ENCODE results near the gene ARHGEF37. TPM values are rescaled to one million over a fixed set of nuclear protein-coding genes. Genes with fewer than 3 reads are reported as not detected.
"Not testable (repeated sequence)": the region's sequence is repeated elsewhere in the genome, so short reads cannot be mapped to it uniquely, and the experiment has no call there.

The ARHGEF37 gene
- total RNA-seq, 1 donor from 2014 or later: 13.5 TPM

- no peak for TF ChIP-seq CTCF (IDR thresholded peaks at IDR 0.05)
- Histone ChIP-seq H3K4me1 (no peaks in the 10 kb centered on the region), H3K4me3 (no peak overlapping the region), H3K27me3 (ENCODE audit: low read depth) (no peaks in the 10 kb centered on the region), H3K27ac (no peak overlapping the region), H3K9me3 (no peaks in the 10 kb centered on the region), H3K36me3 (no peaks in the 10 kb centered on the region)
- ATAC-seq (no peak), DNase-seq (no peak)
- intact Hi-C loops (cut with DNase I): no loop called here
These were observed 63.3 kb downstream of the ARHGEF37 start for GRCh38 chr5:149644629-149645028.

- ATAC-seq (no peak), DNase-seq (no peak)
- intact Hi-C loops (cut with DNase I): no loop called here
- no peak overlapping the region for H3K27ac ChIP-seq
- no peaks in the 10 kb centered on the region for H3K9me3 ChIP-seq
- TF ChIP-seq CTCF (IDR thresholded peaks at IDR 0.05): no peak
- H3K4me1 ChIP-seq: no peaks in the 10 kb centered on the region
- H3K36me3 ChIP-seq: no peaks in the 10 kb centered on the region
- H3K27me3 ChIP-seq (ENCODE audit: low read depth): no peaks in the 10 kb centered on the region
- H3K4me3 ChIP-seq: no peak overlapping the region
These were observed 63.9 kb downstream of the ARHGEF37 start for GRCh38 chr5:149645236-149645635.

GRCh38 chr5:149645725-149646124 is 64.4 kb downstream of the ARHGEF37 start:
- ATAC-seq (no peak), DNase-seq (no peak)
- H3K4me1 ChIP-seq: no peaks in the 10 kb centered on the region
- H3K27ac ChIP-seq: no peak overlapping the region
- no peak for TF ChIP-seq CTCF (IDR thresholded peaks at IDR 0.05)
- no peak overlapping the region for H3K4me3 ChIP-seq
- H3K36me3 ChIP-seq: no peaks in the 10 kb centered on the region
- H3K9me3 ChIP-seq: no peaks in the 10 kb centered on the region
- intact Hi-C loops (cut with DNase I): no loop called here
- H3K27me3 ChIP-seq (ENCODE audit: low read depth): no peaks in the 10 kb centered on the region

- Histone ChIP-seq H3K4me1 (no peaks in the 10 kb centered on the region), H3K27me3 (ENCODE audit: low read depth) (no peaks in the 10 kb centered on the region), H3K4me3 (no peak overlapping the region), H3K9me3 (no peaks in the 10 kb centered on the region), H3K36me3 (no peaks in the 10 kb centered on the region), H3K27ac (no peak overlapping the region)
- ATAC-seq (no peak), DNase-seq (no peak)
- intact Hi-C loops (cut with DNase I): no loop called here
- TF ChIP-seq CTCF (IDR thresholded peaks at IDR 0.05): no peak
These were observed 65.3 kb downstream of the ARHGEF37 start for GRCh38 chr5:149646564-149646963.

- DNase-seq (no peak), ATAC-seq (no peak)
- intact Hi-C loops (cut with DNase I): no loop called here
- Histone ChIP-seq H3K27me3 (ENCODE audit: low read depth) (no peaks in the 10 kb centered on the region), H3K4me1 (no peaks in the 10 kb centered on the region), H3K9me3 (no peaks in the 10 kb centered on the region), H3K4me3 (no peak overlapping the region), H3K36me3 (no peaks in the 10 kb centered on the region), H3K27ac (no peak overlapping the region)
- no peak for TF ChIP-seq CTCF (IDR thresholded peaks at IDR 0.05)
These were observed 66.0 kb downstream of the ARHGEF37 start for GRCh38 chr5:149647334-149647733.

GRCh38 chr5:149648464-149649393 is 67.4 kb downstream of the ARHGEF37 start:
- intact Hi-C loops (cut with DNase I); H3K4me3 ChIP-seq; H3K36me3 ChIP-seq; H3K27me3 ChIP-seq (ENCODE audit: low read depth); ATAC-seq; H3K27ac ChIP-seq; DNase-seq; H3K9me3 ChIP-seq; H3K4me1 ChIP-seq: not testable (repeated sequence)

- DNase-seq; H3K4me1 ChIP-seq; H3K27ac ChIP-seq; ATAC-seq; intact Hi-C loops (cut with DNase I); H3K4me3 ChIP-seq; H3K36me3 ChIP-seq; H3K9me3 ChIP-seq; H3K27me3 ChIP-seq (ENCODE audit: low read depth): not testable (repeated sequence)
These were observed 68.4 kb downstream of the ARHGEF37 start for GRCh38 chr5:149649730-149650129.

All from lower lobe of right lung (tissue), 2 donors.